ENCODE measurements around the gene LIMK2.
"Not testable (repeated sequence)": the region's sequence is repeated elsewhere in the genome, so short reads cannot be mapped to it uniquely, and the experiment has no call there.

LIMK2 gene

DNA sequence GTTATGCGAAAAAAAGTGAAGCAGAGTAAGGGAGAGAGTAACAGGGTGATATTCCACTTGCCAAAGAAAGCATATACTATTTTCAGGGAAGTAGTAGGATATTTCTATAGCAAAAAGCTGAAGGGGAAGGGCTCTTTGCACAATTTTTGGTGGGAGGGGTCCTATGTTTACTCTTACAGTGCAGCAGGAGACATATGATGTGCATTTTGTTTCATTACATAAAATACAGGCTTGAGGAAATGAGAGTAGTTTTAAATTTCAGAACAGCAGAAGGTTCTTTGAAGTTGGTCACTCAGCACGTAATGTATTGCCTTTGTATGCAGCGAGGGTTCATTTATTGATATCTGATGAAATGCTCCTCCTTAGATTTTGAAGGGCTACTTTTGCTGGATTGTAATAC, 83.3 kb downstream of the LIMK2 start:
- DNase-seq, result no peak

GRCh38 chr22:31295831-31296657, 83.9 kb downstream of the LIMK2 start:
- no peak for DNase-seq

DNA sequence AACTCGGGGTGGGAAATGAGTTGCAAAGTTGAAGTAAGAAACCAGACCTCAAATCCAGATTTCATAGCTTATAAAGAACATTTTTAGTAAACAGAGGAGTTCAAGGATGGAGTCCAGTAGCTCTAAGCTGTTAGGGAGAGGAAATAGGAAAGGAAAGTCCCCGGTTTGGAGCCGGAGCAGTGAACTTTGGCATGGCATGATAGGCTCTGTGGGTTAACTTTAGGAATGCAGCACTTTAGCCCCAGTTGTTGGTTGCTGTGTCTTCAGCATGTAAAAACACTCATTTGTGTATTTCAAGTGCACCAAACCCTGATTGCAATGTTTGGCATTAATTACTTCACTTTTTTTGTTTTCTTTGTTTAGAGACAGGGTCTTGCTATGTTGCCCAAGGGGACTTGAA, 88.8 kb downstream of the LIMK2 start:
- DNase-seq, result no peak

- no peak for DNase-seq
Measured at GRCh38 chr22:31302006-31302405, 89.9 kb downstream of the LIMK2 start.

DNA sequence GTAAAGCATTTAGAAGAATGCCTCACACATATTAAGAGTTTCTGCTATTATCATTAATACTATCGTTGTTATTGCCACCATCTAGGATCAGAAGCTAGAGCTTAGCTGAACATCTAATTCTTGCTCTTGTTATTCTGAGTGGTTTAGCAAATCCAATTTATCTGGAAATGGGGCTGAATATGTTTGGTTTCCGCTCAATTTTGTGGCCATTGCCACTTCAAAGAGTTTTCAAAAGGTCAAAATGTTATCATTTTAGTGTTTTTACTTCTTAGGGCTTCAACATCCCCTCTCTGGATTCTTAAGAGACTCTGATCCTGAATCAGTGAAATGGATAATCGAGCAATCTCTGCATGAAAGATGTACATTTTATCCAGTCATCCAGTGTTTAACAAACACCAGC, 90.4 kb downstream of the LIMK2 start:
- DNase-seq, result no peak

- DNase-seq, result no peak
Measured at GRCh38 chr22:31305194-31305593, 93.1 kb downstream of the LIMK2 start.

DNA sequence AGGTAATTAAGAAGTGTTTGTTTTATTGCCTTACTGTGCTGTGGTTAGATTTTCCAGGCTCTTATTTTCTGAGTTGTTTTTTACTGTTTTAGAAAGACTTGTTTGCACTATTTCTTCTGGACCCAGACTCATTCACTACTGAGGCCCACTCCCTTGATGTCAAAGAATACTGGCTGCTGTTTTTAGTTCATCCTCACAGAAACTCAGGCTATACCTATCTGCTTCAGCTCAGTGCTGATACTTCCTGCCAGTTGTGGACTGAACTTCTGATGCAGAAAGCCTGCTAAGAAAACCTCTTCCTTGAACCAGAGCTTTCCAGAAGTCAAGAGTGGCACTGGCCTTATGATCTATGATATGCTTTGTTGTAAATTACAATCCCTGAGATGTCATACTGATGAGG, 96.1 kb downstream of the LIMK2 start:
- DNase-seq, result no peak

DNA sequence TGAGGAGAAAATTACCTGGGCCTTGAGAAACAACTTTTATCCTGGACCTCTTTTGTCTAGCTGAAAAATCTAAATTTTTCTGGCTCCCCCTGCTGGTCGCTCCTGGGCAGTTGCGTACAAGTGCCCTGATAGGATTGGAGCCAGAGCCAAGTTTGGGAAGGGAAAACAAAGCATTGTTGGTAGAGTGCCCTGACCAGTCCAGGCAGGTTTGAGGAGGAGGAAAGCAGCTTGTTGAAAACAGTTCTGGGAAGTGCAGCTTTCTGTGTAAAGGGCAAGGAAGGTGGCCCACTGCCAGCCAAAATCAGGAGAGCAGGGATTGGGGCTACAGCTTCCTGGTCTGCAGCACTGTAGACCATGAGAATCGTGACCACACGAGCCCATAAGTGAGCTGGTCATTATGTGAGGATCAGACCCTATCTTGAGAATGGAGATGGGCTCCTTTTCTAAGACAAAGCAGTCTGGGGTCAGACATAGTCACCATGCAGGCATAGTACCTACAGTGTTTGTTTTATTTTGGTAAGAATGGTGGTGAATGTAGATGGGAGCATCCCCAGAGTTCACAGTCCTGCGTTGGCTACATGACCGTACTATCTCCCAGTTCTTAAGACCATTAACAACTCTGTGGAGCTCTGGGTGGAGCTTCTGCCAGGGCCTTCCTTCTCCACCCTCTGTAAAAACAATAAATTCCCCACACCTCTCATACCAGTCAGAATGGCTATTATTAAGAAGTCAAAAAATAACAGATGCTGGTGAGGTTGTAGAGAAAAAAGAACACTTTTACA, 101.5 kb downstream of the LIMK2 start:
- DNase-seq, result peak; percentile 76 to 77

DNA sequence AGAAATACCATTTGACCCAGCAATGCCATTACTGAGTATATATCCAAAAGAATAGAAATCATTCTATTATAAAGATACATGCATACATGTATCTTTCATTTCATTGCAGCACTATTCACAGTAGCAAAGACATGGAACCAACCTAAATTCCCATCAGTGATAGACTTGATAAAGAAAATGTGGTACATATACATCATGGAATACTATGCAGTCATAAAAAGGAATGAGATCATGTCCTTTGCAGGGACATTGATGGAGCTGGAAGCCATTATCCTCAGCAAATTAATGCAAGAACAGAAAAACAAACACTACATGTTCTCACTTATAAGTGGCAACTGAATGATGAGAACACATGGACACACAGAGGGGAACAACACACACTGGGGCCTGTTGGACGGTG, 102.1 kb downstream of the LIMK2 start:
- not testable (repeated sequence) for DNase-seq

DNA sequence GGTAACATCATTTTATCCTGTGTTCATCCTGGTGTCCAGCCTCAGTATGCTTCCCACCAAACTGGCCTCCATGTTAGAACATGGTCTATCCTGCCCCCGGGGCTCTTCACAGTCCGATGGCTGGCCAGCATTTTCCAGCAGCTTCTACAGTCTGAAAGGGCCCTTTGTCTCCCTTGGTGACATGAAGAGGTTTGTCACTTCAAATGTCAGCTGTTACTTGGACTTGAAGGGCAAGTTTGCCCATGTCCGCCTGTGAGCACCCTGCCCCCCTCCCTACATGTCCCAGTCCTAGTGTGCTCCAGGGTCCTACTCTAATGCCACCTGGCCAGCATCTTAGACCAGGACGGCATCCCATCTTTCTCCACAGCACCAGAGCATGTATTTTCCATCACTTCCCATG, 109.3 kb downstream of the LIMK2 start:
- DNase-seq, result no peak

- no peak for DNase-seq
Measured at GRCh38 chr22:31323578-31324550, 111.8 kb downstream of the LIMK2 start.

DNA sequence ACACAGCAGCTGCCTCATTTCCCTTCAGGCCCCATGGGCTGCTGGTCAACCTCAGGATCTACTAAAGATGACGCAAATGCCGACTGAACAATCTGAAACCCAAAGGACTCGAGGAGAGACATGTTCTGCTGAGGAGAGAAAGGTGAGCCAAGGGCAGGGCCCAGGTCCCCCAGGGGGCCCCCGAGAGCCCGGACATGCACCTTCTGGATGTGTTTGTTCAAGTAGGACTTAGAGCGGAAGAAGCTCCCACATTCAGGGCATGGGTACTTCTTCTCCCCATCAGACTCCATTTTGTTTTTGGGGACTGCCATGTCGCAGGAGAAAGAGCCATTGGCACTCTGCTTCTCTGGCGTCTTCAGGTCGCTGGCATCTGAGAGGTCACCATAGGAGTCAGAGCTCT, 114.8 kb downstream of the LIMK2 start:
- DNase-seq, result no peak

GRCh38 chr22:31327806-31328543, 115.9 kb downstream of the LIMK2 start:
- DNase-seq, result no peak

- DNase-seq, result no peak
Measured at GRCh38 chr22:31328544-31328960, 116.5 kb downstream of the LIMK2 start.

DNA sequence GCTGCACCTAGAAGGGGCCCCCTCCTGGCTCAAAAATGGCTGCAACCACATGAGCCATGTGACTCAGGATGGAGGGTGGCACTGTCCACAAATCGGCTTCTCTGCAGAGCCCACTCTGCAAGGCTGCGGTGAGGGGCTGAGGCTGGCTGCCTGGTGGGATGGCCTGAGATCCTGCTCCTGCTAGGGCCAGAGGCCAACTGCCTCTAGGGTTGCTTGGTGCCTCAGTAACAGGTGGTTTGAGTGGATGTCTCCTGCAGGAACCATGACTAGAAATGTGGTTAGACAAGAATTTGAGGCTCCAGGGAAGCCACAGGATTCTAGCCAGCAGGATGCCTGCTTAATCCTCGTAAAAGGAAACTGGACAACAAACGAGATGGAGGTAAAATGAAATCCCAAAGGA, 116.9 kb downstream of the LIMK2 start:
- DNase-seq, result no peak

All from activated T-cell treated with anti-CD3 and anti-CD28 coated beads, Interleukin-2, amount 50 U/mL, for 48 hours (primary cell).